OCI-LY1 (cell line): ENCODE results near the gene TEKT5.

Source experiments
- EZH2 ChIP-seq: fragments of 200-600 bp; sonication (generic), shearing (Covaris generic); IDR thresholded peaks from 2 replicates; pipeline ENCODE4 v1.8.0; 2017; ENCODE audit warnings: borderline replicate concordance, mixed run types, mild to moderate bottlenecking, antibody characterized with exemption, low read length, moderate library complexity, mixed read lengths
- TF ChIP-seq, protein P1 (sequence below): fragments of 200-600 bp; sonication (generic), shearing (Covaris generic); IDR thresholded peaks from 2 replicates; pipeline ENCODE4 v1.5.1; 2017; ENCODE audit warnings: mild to moderate bottlenecking, antibody characterized with exemption, low read length, moderate library complexity, mixed read lengths

DNA sequence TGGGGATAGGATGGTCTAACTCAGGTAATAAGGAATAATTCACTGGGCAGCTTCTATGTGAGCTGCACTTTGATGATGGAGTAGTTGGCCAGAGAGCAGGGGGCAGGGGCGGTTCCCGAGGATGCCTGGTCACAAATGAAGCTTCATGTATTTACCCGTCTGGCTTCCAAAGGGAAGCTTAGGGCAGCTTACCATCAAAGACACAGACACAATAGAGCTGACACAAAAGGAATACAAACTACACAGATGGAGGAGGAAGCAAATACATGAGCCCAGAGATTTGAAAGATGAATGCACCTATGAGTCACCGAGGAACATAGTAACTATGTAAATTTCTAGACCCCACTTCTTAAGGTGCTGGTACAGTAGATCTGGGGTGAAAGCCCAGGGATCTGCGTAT lies 105.6 kb downstream of the TEKT5 start:
- TF ChIP-seq, protein P1, sequence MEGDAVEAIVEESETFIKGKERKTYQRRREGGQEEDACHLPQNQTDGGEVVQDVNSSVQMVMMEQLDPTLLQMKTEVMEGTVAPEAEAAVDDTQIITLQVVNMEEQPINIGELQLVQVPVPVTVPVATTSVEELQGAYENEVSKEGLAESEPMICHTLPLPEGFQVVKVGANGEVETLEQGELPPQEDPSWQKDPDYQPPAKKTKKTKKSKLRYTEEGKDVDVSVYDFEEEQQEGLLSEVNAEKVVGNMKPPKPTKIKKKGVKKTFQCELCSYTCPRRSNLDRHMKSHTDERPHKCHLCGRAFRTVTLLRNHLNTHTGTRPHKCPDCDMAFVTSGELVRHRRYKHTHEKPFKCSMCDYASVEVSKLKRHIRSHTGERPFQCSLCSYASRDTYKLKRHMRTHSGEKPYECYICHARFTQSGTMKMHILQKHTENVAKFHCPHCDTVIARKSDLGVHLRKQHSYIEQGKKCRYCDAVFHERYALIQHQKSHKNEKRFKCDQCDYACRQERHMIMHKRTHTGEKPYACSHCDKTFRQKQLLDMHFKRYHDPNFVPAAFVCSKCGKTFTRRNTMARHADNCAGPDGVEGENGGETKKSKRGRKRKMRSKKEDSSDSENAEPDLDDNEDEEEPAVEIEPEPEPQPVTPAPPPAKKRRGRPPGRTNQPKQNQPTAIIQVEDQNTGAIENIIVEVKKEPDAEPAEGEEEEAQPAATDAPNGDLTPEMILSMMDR: no peak
- no peak for TF ChIP-seq EZH2
